Right lobe of liver (tissue), 6 donors: ENCODE data around the gene ISLR. TPM values are rescaled to one million over a fixed set of nuclear protein-coding genes. Genes with fewer than 3 reads are reported as not detected.

Experiments
- ATAC-seq, 4 donors: fragments of 200-7000 bp; cut with Tn5 transposase; one replicate each; pipeline ENCODE4 v1.9.1; 2020; ENCODE audit warnings: mild to moderate bottlenecking in 4 of 4, moderate library complexity in 4 of 4
- DNase-seq, 3 donors: peaks; one replicate each; pipeline ENCODE4 v3.0.0-alpha.2; 2020
- H3K27ac ChIP-seq, 3 donors: fragments of 200-600 bp; one replicate each; pipeline ENCODE4 v1.8.0; 2022
- H3K27me3 ChIP-seq, 2 donors: fragments of 200-600 bp; one replicate each; pipeline ENCODE4 v1.8.0; 2022
- H3K36me3 ChIP-seq, 4 donors: fragments of 200-600 bp; sonication (generic) in 1 of 4; one replicate each; pipeline versions ENCODE4 v1.5.1 to v1.8.0; 2017 to 2022; ENCODE audit warnings: control low read depth in 1 of 4
- H3K4me1 ChIP-seq, 4 donors: fragments of 200-600 bp; sonication (generic) in 1 of 4; one replicate each; pipeline versions ENCODE4 v1.5.1 to v1.8.0; 2017 to 2022; ENCODE audit warnings: control low read depth in 1 of 4
- H3K4me3 ChIP-seq, 3 donors: fragments of 200-600 bp; one replicate each; pipeline ENCODE4 v1.8.0; 2022
- H3K9me3 ChIP-seq, 4 donors: fragments of 200-600 bp; sonication (generic) in 1 of 4; one replicate each; pipeline versions ENCODE4 v1.5.1 to v1.8.0; 2017 to 2022; ENCODE audit warnings: control low read depth in 1 of 4
- CTCF ChIP-seq, 4 donors: fragments of 200-600 bp in 3 of 4; fragments of 450-650 bp in 1 of 4; IDR thresholded peaks; one replicate each; pipeline versions ENCODE4 v1.5.1 to v1.8.0; 2016 to 2022; ENCODE audit warnings: antibody characterized with exemption in 4 of 4, mild to moderate bottlenecking in 2 of 4
- POLR2A ChIP-seq: fragments of 450-650 bp; IDR thresholded peaks from one replicate; pipeline ENCODE4 v1.6.1; 2017; ENCODE audit warnings: antibody characterized with exemption, mild to moderate bottlenecking
- WGBS: methylation state at CpG from one replicate; pipeline ENCODE4 v1.1.6; 2018; ENCODE audit warnings: low coverage, low lambda C conversion rate; ENCODE audit not compliant: insufficient coverage; ENCODE audit errors: missing lambda C conversion rate; 5-methylcytosine and 5-hydroxymethylcytosine counted together
- intact Hi-C, 2 donors: fragments of 100-400 bp; cut with DNase I; formaldehyde crosslinking; loops; one replicate each; pipeline versions ENCODE4 v1.11.2 to v1.14.1; 2022
- total RNA-seq, 6 experiments: library from RNA; depleted of rRNA in 2 of 6; stranded (reverse); fragments of >200 nt in 2 of 6; fragmentation: NEBNext Ultra II Directional in 3 of 6; extraction: Animal tissue kit (Norgen Biotek cat#: 25700) in 3 of 6; gene quantifications; one replicate each; pipeline versions ENCODE4 v1.1.0 to v1.2.4, GENCODE V29; 2016 to 2023
- donor health status: DM: no; HTN: yes; CAD: no.
- donor health status: DM: no; HTN: no; CAD: no.
- donor health status: DM: no; HTN: no; CAD: no.
- donor health status: DM: no; HTN: yes; CAD: no.
- donor health status: DM: no; HTN: yes; CAD: no.

Gene ISLR
- total RNA-seq, 6 experiments from 2014 or later = 1.5 to 9.9 (median 2.6) TPM

GRCh38 chr15:74192751-74193150, 19.2 kb downstream of the ISLR start:
- TF ChIP-seq CTCF (IDR thresholded peaks at IDR 0.05) (no peak), POLR2A (no peak)
- no peak overlapping the region for H3K4me3 ChIP-seq
- intact Hi-C loops = no loop called here
- WGBS = 70% methylated on average over 2 of the region's 5 CpGs
- H3K27ac ChIP-seq = no peak overlapping the region
- H3K9me3 ChIP-seq = no peaks in the 10 kb centered on the region
- DNase-seq = no peak
- ATAC-seq = no peak
- no peaks in the 10 kb centered on the region for H3K27me3 ChIP-seq
- H3K36me3 ChIP-seq = no peaks in the 10 kb centered on the region
- H3K4me1 ChIP-seq = no peaks in the 10 kb centered on the region

- no peak for TF ChIP-seq CTCF (IDR thresholded peaks at IDR 0.05)
- TF ChIP-seq POLR2A = no peak
Observed at GRCh38 chr15:74193299-74193718, 19.8 kb downstream of the ISLR start.

GRCh38 chr15:74193905-74194304, 20.4 kb downstream of the ISLR start:
- ATAC-seq = no peak

More at GRCh38 chr15:74193299-74193718, 19.8 kb downstream of the ISLR start:
- ATAC-seq (no peak), DNase-seq (no peak)
- 56% methylated on average over 2 of the region's 4 CpGs for WGBS
- Histone ChIP-seq H3K4me3 (no peak overlapping the region), H3K27ac (no peak overlapping the region), H3K36me3 (no peaks in the 10 kb centered on the region), H3K4me1 (no peaks in the 10 kb centered on the region), H3K27me3 (no peaks in the 10 kb centered on the region), H3K9me3 (no peaks in the 10 kb centered on the region)
- intact Hi-C loops = no loop called here

GRCh38 chr15:74194572-74195559, 21.4 kb downstream of the ISLR start:
- TF ChIP-seq POLR2A (no peak), CTCF (IDR thresholded peaks at IDR 0.05) (no peak)
- intact Hi-C loops = no loop called here
- Histone ChIP-seq H3K4me3 (no peak overlapping the region), H3K27ac (no peak overlapping the region), H3K27me3 (no peaks in the 10 kb centered on the region), H3K9me3 (no peaks in the 10 kb centered on the region), H3K4me1 (no peaks in the 10 kb centered on the region), H3K36me3 (no peaks in the 10 kb centered on the region)
- no peak for DNase-seq
- WGBS = 77% methylated on average over 4 of the region's 13 CpGs
- no peak for ATAC-seq

More at GRCh38 chr15:74193905-74194304, 20.4 kb downstream of the ISLR start:
- 45% methylated on average over 3 of the region's 6 CpGs for WGBS
- intact Hi-C loops = no loop called here
- H3K36me3 ChIP-seq = no peaks in the 10 kb centered on the region
- no peak overlapping the region for H3K4me3 ChIP-seq
- H3K27ac ChIP-seq = no peak overlapping the region
- H3K27me3 ChIP-seq = no peaks in the 10 kb centered on the region
- H3K9me3 ChIP-seq = no peaks in the 10 kb centered on the region
- H3K4me1 ChIP-seq = no peaks in the 10 kb centered on the region
- TF ChIP-seq CTCF (IDR thresholded peaks at IDR 0.05) (no peak), POLR2A (no peak)
- no peak for DNase-seq
